Kidney (tissue), 14 donors: ENCODE data around the gene FNIP2. TPM values are rescaled to one million over a fixed set of nuclear protein-coding genes. Genes with fewer than 3 reads are reported as not detected.

Experiments used
- DNase-seq, 5 donors: peaks; one replicate each; pipeline ENCODE4 v3.0.0-alpha.2; 2013 to 2020
- FAIRE-seq: peaks from 2 replicates; lab custom pipeline; 2012; peaks lifted over from hg19 to GRCh38; lab: Jason Lieb, UNC
- H3K27ac ChIP-seq, 2 donors: one replicate each; pipeline ENCODE4 v1.7.0; 2013; ENCODE audit warnings: low read depth in 2 of 2, low read length in 2 of 2, inconsistent platforms in 1 of 2
- H3K27me3 ChIP-seq: one replicate; pipeline ENCODE4 v1.7.1; 2013; ENCODE audit warnings: low read length, inconsistent platforms; ENCODE audit not compliant: control insufficient read depth, insufficient read depth
- H3K36me3 ChIP-seq, 3 donors: one replicate each; pipeline versions ENCODE4 v1.7.0 to v1.7.1; 2013; ENCODE audit warnings: low read length in 3 of 3, control low read depth in 1 of 3, inconsistent platforms in 1 of 3; ENCODE audit not compliant: insufficient read depth in 3 of 3, control insufficient read depth in 2 of 3
- H3K4me1 ChIP-seq, 3 donors: one replicate each; pipeline versions ENCODE4 v1.7.0 to v1.7.1; 2013; ENCODE audit warnings: low read length in 3 of 3, inconsistent platforms in 1 of 3, low read depth in 1 of 3; ENCODE audit not compliant: control insufficient read depth in 2 of 3, insufficient read depth in 2 of 3
- H3K4me3 ChIP-seq, 3 donors: one replicate each; pipeline versions ENCODE4 v1.7.0 to v1.8.1; 2013; ENCODE audit warnings: low read length in 3 of 3, control low read depth in 1 of 3, inconsistent platforms in 1 of 3
- H3K9ac ChIP-seq, 3 donors: one replicate each; pipeline versions ENCODE4 v1.7.0 to v1.7.1; 2013; ENCODE audit warnings: low read length in 3 of 3, control low read depth in 1 of 3, inconsistent platforms in 1 of 3
- H3K9me3 ChIP-seq, 3 donors: one replicate each; pipeline versions ENCODE4 v1.7.0 to v1.7.1; 2013; ENCODE audit warnings: low read length in 3 of 3, control low read depth in 1 of 3, inconsistent platforms in 1 of 3; ENCODE audit not compliant: control insufficient read depth in 2 of 3, insufficient read depth in 1 of 3
- CTCF ChIP-seq: IDR thresholded peaks from 3 replicates; pipeline ENCODE4 v1.5.1; 2012; ENCODE audit warnings: mild to moderate bottlenecking, moderate library complexity, borderline replicate concordance; ENCODE audit not compliant: insufficient read depth; ENCODE audit errors: extremely low read depth
- intact Hi-C: fragments of 100-400 bp; cut with DNase I; formaldehyde crosslinking; loops from one replicate; pipeline ENCODE4 v1.11.1; 2022
- polyA plus RNA-seq: library from polyadenylated mRNA; stranded (reverse); fragments of 350-450 nt; fragmentation: Illumina TruSeq; extraction: RNeasy Lipid Tissue Mini Kit (QIAGEN cat#74804); gene quantifications from one replicate; pipeline ENCODE4 v1.2.3, GENCODE V29; 2014; ENCODE audit warnings: low read depth, low replicate concordance; ENCODE audit not compliant: insufficient read depth
- total RNA-seq: library from RNA; stranded (reverse); fragmentation: NEBNext Ultra II Directional; extraction: Animal tissue kit (Norgen Biotek cat#: 25700); gene quantifications from one replicate; pipeline ENCODE4 v1.2.1, GENCODE V29; 2021
- donor health status: control.
- donor health status: control.
- donor health status: control.
- donor health status: control.
- donor health status: control.
- donor health status: DM: yes; HTN: yes; CAD: no.
- donor health status: Normal renal cell carcinoma (clear cell type).

Gene FNIP2
- total and polyA plus RNA-seq, 2 donors from 2014 or later, result 13.2 to 65.1 TPM

- H3K9ac ChIP-seq, result no peak overlapping the region
- no peaks in the 10 kb centered on the region for H3K9me3 ChIP-seq
- peaks cover 3 to 32% (median 20%) of the 10 kb centered on the region in 3 donors for H3K4me1 ChIP-seq
- H3K36me3 ChIP-seq, result no peaks in the 10 kb centered on the region
- H3K27me3 ChIP-seq, result no peaks in the 10 kb centered on the region
- peak; percentile 11 for FAIRE-seq
- no peak for DNase-seq
- peak overlapping the region in 2 of 3 donors; percentile 7 to 21 for H3K4me3 ChIP-seq
- H3K27ac ChIP-seq, result peak overlapping the region in 1 of 2 donors; percentile 52
- TF ChIP-seq CTCF, result no peak
- intact Hi-C loops, result no loop called here
Measured at GRCh38 chr4:158775091-158775651, 6.3 kb downstream of the FNIP2 start.

- Histone ChIP-seq H3K36me3 (no peaks in the 10 kb centered on the region), H3K27me3 (no peaks in the 10 kb centered on the region), H3K9ac (no peak overlapping the region), H3K4me3 (no peak overlapping the region), H3K9me3 (no peaks in the 10 kb centered on the region), H3K27ac (no peak overlapping the region), H3K4me1 (peaks cover 3 to 32% (median 17%) of the 10 kb centered on the region in 3 donors)
- no peak for TF ChIP-seq CTCF
- intact Hi-C loops, result no loop called here
- DNase-seq (no peak), FAIRE-seq (no peak)
Measured at GRCh38 chr4:158776106-158776505, 7.3 kb downstream of the FNIP2 start.

- H3K4me3 ChIP-seq, result no peak overlapping the region
- no peaks in the 10 kb centered on the region for H3K27me3 ChIP-seq
- DNase-seq (no peak), FAIRE-seq (no peak)
- H3K9ac ChIP-seq, result no peak overlapping the region
- peaks cover 6 to 36% (median 20%) of the 10 kb centered on the region in 3 donors for H3K4me1 ChIP-seq
- no peak for TF ChIP-seq CTCF
- intact Hi-C loops, result no loop called here
- no peaks in the 10 kb centered on the region for H3K36me3 ChIP-seq
- no peak overlapping the region for H3K27ac ChIP-seq
- no peaks in the 10 kb centered on the region for H3K9me3 ChIP-seq
Measured at GRCh38 chr4:158777423-158778155, 8.8 kb downstream of the FNIP2 start.
